GM19240 (cell line): ENCODE measurements around the gene AKAIN1.

ENCODE experiments used
- DNase-seq: peaks from one replicate; pipeline ENCODE4 v3.0.0; 2011; ENCODE audit warnings: low spot score; ENCODE audit not compliant: insufficient read length

AKAIN1 gene

GRCh38 chr18:5162111-5162510 is 34.9 kb downstream of the AKAIN1 start:
- no peak for DNase-seq

GRCh38 chr18:5159080-5159479 is 38.0 kb downstream of the AKAIN1 start:
- DNase-seq, result no peak

- DNase-seq, result no peak
These were observed 38.5 kb downstream of the AKAIN1 start for GRCh38 chr18:5158587-5158986.

- DNase-seq, result no peak
These were observed 38.9 kb downstream of the AKAIN1 start for GRCh38 chr18:5158172-5158571.

- no peak for DNase-seq
These were observed 41.2 kb downstream of the AKAIN1 start for GRCh38 chr18:5155907-5156287.

GRCh38 chr18:5155218-5155906 is 41.7 kb downstream of the AKAIN1 start:
- DNase-seq, result no peak

GRCh38 chr18:5152343-5153020 is 44.6 kb downstream of the AKAIN1 start:
- DNase-seq, result no peak

GRCh38 chr18:5150894-5151293 is 46.2 kb downstream of the AKAIN1 start:
- no peak for DNase-seq

DNA sequence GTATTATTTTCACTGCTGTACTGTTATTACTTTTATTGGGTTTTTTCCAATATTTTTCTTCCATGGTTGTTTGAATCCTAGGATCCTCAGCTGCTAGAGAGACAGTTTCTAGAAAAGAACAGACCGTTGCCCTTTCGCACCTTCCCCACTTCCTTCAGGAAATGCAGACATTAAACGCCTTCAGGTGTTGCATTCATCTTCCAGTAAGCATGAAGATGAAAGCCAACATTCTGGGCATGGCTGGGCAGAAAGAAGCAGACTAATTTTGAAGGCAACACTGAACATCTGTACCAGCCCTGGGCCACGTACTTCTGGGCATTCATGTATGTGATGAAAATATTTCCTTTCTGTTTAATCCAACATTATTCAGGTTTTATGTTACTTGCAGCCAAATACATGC is 51.0 kb downstream of the AKAIN1 start:
- DNase-seq, result no peak

GRCh38 chr18:5145168-5145825 is 51.8 kb downstream of the AKAIN1 start:
- DNase-seq, result no peak

DNA sequence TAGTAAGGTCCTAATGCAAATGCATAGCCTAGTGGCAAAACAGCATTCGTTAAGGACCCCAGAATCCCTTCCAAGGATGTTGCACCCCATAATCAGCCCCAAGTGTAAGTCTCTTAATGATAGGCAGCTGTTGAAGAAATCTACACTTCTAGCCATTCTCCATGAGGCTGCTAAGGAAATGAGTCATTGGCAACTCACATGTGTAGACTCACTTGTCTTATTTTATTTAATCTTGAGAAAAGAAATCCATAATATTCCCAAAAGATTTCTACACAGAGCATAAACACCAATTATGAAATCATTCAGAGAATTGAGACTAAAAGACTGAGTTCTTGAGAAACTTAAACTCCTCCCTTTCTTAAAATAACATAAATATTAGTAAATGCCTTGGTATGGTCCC is 52.4 kb downstream of the AKAIN1 start:
- DNase-seq, result no peak

DNA sequence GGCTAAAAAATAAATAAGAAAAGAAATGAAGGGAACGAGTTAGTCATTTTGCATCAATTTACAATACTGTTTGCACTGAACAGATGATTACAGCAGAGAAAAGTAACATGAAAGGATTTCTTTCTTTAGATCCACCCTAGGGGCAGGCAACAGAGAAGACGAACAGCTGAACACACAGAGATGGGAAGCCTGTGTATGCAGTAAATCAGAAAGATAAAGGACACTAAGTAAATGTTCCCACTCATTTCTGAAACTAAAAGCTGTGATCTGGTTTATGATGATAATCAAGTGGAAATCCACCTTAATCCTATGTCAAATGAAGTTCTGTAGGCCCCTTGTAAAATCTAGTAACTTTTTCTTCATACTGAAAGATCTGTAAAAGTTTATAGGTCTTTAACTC is 54.2 kb downstream of the AKAIN1 start:
- no peak for DNase-seq

DNA sequence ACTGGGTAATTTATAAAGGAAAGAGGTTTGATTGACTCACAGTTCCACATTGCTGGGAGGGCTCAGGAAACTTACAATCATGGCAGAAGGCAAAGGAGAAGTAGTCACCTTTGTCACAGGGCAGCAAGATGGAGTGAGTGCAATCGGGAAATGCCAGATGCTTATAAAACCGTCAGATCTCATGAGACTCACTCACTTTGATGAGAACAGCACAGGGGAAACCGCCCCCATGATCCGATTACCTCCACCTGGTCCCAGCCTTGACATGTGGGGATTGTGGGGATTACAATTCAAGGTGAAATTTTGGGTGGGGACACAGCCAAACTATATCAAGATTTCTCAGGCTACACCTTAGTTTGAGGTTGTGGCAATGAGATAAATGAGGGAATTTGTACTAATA is 54.9 kb downstream of the AKAIN1 start:
- DNase-seq, result no peak

GRCh38 chr18:5137261-5137660 is 59.8 kb downstream of the AKAIN1 start:
- DNase-seq, result no peak

DNA sequence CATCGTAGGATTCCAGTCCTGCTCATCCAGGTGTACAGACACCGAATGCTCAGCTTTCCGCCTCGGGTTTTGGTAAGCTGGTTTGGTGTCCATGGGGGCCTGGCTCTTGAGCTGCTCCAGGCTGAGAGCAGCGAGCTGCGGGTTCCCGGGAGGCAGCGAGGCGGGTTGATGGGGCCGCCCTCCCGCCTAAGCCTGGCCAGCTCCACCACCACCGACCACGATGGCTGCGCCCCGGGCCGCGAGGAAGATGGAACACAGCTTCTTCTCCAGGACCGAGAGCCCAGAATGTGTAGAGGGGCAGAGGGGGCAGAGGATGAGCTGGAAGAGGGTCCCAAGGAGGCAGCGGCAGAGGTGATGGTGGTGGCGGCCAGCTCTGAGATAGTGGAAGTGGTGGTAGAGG is 64.1 kb downstream of the AKAIN1 start:
- DNase-seq, result no peak

DNA sequence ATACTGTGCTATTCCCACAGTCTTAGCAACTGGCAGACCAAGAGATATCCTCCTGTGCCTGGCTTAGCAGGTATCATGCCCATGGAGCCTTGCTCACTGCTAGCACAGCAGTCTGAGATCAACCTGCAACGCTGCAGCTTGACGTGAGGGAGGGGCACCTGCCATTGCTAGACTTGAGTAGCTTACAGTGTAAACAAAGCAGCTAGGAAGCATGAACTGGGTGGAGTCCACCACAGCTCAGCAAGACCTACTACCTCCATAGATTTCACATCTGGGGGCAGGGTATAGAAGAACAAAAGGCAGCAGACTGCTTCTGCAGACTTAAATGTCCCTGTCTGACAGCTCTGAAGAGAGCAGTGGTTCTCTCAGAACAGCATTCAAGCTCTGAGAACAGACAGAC is 74.8 kb downstream of the AKAIN1 start:
- no peak for DNase-seq

DNA sequence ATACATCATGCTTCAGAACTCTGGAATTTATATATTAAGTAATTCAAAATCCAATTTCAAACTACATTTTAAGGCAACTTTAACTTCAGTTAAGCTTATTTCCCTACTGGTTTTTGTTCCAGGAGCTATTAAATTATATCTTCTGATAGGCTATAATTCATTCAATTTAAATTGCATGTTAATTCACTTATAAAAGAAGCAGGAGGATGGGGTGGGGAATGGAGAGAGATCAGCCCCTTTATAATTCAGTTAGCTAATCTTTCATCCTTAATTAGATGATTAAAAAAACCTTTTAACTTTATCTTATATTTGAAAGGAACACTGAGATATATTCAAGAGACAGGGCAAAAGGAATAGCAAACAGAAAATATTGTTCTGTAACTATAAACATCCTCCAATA is 86.8 kb downstream of the AKAIN1 start:
- DNase-seq, result no peak

GRCh38 chr18:5107988-5108387 is 89.1 kb downstream of the AKAIN1 start:
- no peak for DNase-seq

GRCh38 chr18:5106730-5107129 is 90.3 kb downstream of the AKAIN1 start:
- DNase-seq, result no peak

- DNase-seq, result no peak
These were observed 92.8 kb downstream of the AKAIN1 start for GRCh38 chr18:5104246-5104645.

DNA sequence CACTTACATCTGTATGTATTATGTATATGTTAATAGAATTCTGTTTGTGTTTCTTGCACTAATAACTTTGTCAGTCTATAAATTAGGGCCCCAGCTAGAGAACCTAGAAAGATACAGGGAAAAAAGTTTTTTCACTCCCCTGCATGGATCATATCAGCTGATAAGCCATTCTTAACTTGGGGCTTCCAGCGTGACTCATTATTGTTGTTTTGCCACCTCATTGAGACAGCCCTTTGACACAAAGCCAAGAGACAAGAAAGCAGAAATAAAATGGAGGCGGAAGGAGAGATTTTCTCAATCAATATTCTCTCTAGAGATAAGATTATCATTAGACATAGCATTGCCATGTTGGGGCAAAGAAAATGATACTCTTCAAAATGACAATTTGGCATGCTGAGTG is 93.4 kb downstream of the AKAIN1 start:
- no peak for DNase-seq

DNA sequence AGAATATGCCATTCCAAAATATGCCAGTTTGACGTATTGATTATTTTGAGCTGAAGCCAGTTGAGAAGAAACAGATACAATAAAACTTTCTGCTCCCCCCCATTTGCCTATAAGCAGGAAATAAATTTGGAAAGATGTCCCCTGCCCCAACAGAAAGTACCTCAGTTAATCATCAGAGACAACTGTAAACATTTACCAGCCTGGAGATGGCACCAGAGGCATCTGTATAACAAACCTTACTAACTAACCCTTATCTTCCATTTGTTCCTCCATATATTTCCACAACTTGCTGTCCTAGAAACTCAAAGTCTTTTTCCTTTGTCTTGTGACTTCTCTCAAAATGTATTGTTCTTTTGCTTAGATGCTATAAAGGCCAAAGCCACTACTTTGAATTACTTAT is 93.8 kb downstream of the AKAIN1 start:
- no peak for DNase-seq
